GM18520 (cell line): ENCODE results near the gene MYRFL.
"Not testable (repeated sequence)": the region's sequence is repeated elsewhere in the genome, so short reads cannot be mapped to it uniquely, and the experiment has no call there.

Experiments used
- ATAC-seq: cut with Tn5 transposase; IDR thresholded peaks from one replicate; pipeline ENCODE4 v1.9.1; 2021; ENCODE audit not compliant: unreplicated experiment

Gene MYRFL

DNA sequence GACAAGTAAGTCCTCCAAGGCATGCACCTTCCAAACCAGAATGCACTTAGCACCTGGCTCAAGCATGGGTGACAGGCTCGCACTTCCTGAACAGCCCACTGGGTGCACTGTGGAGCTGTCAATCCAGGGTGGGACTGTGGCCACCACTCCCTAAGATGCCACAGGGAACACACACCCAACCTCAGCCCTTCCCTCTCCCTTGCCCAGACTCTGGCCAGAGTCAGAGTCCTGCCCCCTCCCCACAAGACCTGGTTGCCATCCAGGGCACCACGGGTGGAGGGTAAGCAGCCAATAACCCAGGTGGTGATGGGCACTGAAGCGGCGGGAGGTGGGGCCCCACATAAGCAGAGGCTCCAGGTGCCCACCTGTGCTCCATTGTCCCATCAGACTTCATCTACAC, 160.6 kb downstream of the MYRFL start:
- no peak for ATAC-seq

- no peak for ATAC-seq
These were observed 161.1 kb downstream of the MYRFL start for GRCh38 chr12:69986114-69986513.

DNA sequence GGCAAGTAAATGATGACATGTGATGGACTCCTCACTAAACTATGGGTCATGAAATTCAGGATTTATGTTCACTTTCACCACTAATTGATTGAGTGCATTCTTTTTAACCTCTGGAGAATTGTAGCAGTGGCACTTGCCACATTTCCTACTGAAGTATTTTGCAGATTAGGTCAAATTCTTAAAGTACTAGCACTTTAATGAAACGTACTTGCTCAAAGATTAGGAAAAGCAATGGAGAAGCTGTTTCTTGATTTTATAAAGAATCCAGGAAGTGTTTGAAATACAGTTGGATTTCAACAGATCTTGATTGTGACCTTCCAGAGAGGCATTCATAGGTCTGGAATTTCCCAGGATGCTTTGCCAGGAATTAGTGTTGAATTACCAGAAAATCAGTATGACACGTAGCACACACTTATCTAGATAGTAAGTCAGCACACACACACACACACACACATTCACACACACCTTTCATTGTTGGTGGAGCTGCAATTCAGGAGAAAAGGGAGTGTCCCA, 162.6 kb downstream of the MYRFL start:
- ATAC-seq: no peak

GRCh38 chr12:69988481-69989321, 163.7 kb downstream of the MYRFL start:
- ATAC-seq: no peak

DNA sequence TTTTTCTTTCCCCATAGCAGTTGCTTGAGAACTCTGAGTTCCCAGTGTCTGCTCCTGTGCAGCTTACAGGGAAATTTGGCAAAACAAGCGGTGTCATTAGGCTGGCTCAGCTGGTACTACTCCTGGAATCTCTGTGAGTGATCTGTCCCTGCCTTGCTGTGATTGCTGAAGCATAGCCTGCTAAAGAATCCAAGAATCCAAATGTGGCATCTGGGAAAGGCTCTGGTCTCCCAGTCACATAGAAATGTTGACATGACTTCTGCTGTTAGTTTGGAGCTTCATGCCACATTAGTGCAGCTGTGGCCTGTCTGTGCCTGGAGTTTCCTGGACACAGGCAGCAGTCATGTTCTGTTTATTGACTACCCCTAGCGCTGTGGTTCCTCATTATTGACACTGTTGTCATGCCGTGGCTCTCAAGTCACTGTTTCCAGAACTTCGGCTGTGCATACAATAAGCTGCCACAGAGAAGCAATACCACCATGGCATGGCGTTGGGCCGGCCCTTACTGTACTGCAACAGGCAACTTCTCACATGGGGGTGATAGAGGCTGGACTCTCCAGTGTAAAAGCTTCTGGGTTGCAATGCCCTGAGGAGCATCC, 166.8 kb downstream of the MYRFL start:
- ATAC-seq: no peak

DNA sequence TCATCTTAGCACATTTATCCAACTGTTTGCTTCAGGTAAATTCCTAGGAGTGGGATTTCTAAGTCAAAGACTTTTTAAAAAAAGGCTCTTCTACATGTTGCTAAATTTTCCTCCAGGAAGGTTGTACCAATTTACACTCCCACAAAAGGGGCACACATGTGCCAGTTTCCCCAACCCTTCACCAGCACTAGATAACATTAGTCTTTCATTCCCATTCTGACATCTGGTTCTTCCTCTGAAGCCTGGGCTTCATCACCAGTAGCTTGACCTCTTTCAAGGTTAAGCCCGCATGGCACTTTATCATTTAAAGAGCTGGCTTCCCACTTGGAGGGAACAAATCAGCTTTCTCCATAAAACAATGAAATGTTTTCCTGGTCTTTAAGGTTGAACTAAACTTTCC, 168.4 kb downstream of the MYRFL start:
- ATAC-seq: no peak

DNA sequence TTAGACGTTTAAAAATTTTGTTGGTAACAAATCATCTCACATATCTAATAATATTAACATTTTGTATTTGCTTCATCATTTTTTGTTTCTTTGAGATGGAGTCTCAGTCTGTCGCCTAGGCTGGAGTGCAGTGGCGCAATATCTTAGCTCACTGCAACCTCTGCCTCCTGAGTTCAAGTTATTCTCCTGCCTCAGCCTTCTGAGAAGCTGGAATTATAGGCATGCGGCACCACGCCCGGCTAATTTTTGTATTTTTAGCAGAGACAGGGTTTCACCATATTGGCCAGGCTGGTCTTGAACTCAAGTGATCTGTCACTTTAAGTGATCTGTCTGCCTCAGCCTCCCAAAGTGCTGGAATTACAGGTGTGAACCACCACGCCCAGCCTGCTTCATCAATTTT, 169.1 kb downstream of the MYRFL start:
- not testable (repeated sequence) for ATAC-seq

DNA sequence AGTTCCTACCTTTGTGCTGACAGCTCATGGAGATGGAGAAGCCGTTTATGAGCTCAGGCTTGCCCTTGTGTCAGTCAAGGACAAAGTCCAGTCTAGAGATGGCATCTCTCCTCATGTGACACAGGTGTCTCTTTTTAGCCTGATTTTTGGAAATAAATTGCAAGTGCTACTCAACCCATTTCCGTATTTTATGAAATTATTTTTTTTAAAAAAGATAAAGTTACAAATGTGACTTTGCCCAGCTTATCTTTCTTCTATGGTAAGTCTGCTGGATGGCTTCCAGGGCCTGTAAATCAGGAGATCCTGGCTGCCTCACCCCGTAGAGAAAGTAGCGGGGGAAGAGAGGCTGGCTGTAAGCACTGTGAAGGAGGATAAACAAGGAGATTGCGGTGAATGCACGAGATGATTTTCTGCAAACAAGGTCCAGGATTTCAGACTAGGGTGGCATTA, 169.7 kb downstream of the MYRFL start:
- ATAC-seq: no peak

- no peak for ATAC-seq
These were observed 171.2 kb downstream of the MYRFL start for GRCh38 chr12:69996241-69996640.

DNA sequence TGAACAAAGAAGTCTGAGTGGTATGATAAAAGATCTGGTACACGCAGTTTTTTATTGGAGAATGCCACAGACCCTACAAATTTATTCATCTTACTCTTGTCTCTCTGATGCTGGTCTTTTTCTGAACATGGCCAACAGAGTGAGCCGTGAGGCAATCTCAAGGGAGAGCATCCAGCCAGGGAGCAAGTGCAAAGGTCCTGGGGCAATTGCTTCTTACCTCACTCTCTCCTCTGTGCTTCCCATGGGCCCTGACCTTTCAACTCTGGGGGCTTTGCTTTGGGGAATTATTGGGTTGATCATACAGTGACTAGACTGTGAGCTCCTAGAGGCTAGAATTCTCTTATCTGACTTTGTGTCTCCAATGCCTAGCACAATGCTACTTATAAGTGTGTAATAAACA, 171.7 kb downstream of the MYRFL start:
- ATAC-seq: no peak

DNA sequence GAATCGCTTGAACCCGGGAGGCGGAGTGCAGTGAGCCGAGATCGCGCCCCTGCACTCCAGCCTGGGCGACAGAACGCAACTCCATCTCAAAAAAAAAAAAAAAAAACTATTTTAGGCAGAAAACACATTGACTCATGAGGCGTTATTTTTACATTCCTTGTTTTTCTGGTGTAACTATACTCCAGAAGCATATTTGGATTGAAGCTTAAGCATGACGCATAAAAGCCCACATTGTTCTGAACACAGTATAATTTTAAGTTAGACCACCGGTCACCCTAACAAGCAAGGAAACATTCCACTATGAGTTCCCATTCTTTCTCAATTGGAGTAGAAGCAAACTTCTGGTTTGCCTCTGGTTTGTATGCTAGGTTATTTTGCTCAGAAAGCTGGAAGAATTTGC, 173.0 kb downstream of the MYRFL start:
- ATAC-seq: no peak

GRCh38 chr12:69998922-69999321, 173.9 kb downstream of the MYRFL start:
- ATAC-seq: no peak

- no peak for ATAC-seq
These were observed 174.5 kb downstream of the MYRFL start for GRCh38 chr12:69999561-69999960.

- ATAC-seq: no peak
These were observed 177.3 kb downstream of the MYRFL start for GRCh38 chr12:70002097-70002911.

- no peak for ATAC-seq
These were observed 177.9 kb downstream of the MYRFL start for GRCh38 chr12:70002912-70003255.

DNA sequence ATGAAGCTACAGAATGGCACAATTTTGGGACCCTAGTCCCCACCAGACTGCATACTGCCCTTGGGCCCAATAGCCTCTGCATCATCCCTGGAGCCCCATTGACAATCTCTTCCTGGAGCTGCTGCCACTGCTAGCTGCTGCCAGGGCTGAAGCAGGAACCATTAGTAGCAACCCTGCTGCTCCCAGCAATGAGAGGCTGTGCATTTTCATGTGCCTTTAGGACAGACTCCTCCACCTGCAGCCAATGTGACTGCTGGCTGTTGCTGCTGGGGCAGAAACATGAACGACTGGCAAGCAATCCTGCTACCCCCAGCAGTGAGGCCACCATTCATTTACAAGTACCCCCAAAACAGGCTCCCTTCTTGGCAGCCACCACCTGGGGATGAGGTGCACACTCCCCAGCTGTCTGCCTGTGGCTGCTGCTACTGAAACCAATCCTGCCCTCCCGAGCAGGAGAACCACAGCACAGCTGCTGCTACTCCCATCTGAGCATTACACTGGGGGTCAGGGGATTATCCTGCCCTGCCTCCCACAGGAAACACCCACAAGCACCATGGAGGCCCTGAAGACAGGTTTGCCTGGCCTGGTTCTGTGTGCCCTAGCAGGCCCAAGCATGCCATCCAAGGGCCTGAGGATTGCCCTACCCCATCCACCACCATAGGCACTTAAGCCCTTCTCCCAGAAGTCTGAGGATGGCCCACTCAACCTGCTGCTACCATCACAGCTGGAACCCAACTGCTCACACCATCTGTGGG, 181.0 kb downstream of the MYRFL start:
- no peak for ATAC-seq

DNA sequence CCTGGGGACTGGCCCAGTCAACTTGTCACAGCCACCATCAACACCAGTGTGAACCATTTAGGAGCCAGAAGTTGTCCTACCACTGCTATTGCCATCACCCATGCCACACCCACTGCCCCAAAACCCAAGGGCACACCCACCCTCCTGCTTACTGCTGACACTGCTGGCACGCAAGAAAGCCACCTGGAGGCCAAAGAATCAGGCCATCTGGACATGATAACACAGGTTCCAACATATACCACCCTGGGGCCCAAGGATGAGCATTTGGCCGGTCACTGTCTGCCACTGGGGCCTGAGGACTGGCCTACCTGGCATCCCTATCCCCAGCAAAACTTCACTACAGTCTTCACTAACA, 181.6 kb downstream of the MYRFL start:
- ATAC-seq: no peak

GRCh38 chr12:70007687-70008086, 182.7 kb downstream of the MYRFL start:
- no peak for ATAC-seq
